OCI-M2 (cell line): ENCODE measurements around the gene PDE5A.

Source experiments
- DNase-seq: peaks from one replicate; lab custom pipeline; 2025; ENCODE audit not compliant: unreplicated experiment; lab: John Stamatoyannopoulos, UW

The PDE5A gene

DNA sequence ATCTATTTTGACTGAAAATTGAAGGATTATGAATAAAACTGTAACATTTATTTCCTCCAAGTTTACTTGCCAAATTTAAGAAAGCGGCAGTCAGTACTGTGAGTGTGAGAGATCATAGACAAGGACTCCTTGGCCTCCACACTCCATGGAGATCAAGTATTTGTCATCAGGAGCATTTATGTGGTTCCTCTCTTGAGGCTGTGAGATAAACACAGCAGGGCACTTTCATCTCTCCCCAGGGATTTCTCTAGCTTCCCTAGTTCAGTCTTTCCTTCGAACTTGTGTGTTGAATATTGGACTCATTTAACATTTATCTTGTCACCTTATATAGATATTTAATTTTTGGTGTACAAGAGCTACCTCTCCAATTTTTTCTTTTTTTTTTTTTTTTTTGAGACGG, 40.8 kb downstream of the PDE5A start:
- no peak for DNase-seq

DNA sequence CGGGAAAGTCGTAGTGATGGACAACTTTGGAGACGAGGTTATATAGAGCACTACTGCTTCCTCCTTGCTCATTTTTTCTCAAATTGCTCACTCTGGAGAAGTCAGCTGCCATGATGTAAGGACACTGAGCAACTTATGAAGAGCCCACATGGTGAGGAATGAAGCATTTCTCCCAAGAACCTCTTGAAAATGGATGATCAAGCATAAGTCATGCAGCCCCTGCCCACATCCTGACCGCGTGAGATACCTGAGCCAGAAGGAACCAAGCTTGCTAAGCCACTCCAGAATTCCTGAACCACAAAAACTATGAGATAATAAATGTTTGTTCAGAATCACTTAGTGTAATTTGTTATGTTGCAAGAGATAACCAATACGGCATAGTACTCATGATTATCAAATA, 42.8 kb downstream of the PDE5A start:
- DNase-seq, result no peak

DNA sequence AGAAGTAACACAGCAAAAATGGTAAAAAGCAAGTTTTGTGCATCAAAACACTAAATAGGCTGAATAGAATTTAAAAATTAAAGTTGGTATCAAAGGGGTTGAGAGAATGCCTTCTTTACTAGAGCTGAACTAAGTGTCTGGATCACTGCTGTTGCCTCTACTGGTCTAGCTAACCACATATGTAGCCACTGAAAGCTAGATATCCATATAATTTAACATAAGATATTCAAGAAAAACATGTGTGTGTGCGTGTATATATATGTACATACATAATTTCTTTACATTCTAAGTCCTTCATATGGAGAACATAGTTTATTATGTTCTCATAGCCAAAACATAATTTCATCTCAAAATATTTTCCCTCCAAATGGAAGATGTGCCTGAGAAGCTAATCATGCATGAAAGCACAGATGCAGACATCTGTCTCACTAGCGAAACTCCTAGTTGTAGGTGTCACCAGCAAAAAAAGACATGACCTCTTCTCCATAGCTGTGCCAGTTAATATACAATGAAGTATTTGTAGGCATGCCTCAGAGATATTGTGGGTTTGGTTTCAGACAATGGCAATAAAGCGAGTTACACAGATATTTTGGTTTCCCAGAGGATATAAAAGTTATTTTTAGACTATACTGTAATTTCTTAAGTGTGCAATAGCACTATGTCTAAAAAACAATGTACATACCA, 47.3 kb downstream of the PDE5A start:
- no peak for DNase-seq

DNA sequence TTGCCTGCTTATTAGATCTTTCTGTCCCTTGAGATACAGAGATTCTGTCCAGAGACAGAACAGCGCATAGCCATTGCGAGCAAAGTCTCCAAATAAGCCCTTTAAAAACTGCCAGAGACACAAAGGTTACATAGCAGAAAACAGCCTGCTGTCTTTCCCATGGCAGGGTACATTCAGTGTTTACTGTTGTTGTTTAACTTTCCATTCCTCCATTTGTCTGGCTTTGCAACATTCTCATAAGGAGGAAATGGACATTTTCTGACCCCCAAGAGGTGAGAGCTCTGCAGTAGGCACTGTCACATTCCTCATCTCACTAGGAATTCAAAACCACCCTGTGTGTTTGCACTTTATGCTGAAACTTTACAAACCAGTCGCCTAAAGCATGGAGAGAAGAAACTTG, 48.3 kb downstream of the PDE5A start:
- DNase-seq, result no peak

DNA sequence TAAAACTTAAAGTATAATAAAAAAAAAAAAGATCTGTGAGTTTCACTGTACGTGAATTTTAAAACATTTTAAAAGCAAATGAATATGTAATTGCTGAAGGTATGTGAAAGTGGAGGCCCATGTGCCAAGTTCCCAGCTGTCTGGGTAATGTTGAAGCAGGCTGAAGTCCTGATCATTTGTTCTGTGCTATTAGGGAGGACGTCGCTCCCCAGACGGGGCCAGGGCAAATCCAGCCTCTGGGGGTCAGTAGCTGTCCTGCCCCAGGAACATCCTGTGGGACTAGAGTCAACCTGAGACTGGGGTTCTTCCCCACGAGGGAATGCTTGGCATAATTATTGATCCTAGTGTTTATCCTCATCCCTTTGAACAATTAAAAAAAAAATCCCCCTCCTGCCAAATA, 48.8 kb downstream of the PDE5A start:
- no peak for DNase-seq

DNA sequence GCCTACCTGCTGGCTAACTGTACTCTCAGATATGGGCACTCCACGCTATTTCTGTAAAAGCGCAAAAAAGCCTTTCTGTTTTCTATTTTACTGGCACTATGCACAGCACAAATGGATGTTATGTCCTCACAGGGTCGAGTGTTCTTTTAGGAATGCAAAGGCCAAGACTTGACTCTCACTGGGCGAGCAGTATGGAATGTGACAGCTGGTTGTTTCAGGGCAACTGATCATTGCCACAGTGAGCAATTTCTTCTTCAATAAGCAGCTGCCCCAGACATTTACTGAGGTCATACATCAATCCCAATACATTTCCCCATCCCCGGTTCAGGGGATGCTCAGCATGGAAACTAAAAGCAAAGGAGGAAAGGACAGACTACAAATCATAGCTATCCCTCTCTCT, 58.2 kb downstream of the PDE5A start:
- no peak for DNase-seq

DNA sequence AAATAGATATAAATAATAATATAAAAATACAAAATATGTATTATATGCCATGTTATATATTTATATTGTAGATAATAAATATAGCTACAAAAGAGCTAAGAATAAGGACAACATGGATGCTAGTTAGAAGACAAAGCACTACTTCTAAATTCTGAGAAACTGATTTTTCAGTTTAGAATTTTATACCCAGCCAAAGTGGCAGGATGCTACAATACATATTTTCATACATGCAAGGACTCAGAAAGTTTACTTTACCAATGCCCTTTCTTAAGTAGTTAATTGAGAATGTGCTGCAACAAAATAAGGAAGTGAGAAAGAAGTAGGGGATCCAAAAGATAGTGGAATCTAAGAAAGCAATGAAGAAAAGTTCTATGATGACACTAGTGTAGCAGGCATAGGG, 64.5 kb downstream of the PDE5A start:
- no peak for DNase-seq

DNA sequence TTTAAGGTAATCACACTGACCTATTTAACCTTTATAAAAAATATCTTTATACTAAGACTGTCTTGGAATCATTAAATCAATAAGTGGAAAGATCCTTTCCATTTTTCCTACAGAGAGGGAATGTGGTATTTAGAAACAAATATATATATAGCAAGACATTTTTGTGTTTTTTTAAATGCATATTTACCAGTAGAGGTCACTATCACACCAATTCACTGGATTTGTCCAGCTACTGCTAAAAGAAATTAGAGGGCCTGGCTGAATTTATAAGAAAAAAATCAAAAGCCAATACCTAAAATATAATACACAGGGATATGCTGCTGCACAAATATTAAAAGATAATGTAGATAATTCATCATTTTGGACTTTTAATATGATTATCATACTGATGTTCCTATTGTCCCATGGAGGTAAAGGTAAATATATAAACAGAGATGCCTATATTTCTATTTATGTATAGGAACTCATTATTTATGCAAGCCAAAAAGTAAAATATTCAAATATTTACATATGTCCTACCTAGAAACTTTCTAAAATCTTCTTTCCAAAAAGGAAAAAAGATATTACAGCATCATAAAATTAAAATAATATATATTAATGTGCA, 69.5 kb downstream of the PDE5A start:
- no peak for DNase-seq

DNA sequence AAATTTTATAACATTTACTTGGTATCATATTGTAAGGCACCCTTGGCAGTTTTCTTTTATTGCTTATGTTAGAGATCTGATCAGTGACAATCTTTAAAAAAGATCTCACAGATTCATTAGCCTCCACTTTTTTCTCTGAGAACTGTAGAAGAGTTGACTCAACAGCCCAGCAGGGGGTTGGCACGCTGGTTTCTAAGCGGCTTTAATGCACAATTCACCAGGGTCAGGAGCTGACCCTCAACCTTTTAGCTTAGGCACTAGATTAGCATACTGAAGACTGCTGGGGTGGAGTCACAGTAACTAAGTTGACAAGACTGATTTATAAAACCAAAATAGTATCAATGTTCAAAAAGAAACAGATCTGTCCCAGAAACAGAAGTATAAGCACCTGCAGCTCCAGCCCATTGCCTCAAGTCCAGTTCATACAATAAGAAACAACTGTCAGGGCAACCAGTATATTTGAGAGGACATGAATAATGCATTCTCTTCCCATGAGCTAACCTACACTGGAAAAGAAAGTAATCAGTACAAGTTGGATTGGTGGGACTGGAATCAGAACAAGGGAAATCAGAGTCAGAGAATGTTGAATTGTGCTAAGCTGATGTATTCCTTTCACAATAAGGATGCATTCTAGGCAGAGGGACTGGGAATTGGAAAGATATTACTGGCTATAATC, 77.6 kb downstream of the PDE5A start:
- no peak for DNase-seq

DNA sequence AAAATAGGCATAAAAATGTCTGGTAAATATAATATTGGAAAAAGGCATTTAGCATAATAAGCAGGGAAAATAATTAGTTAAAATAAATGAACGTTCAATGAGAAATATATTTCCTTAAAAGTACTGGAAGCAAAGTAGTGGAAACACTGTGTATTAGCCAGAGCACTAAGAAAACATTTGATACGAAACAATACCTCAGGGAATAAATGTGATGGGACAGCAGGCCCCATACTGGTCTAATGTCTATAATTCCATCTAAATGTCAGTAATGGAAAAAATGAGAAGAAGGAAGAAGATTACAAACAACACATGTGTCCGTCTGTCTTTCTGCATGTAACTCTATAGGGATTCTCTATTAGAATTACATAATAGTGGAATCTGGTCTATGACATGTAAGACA, 79.0 kb downstream of the PDE5A start:
- DNase-seq, result no peak

DNA sequence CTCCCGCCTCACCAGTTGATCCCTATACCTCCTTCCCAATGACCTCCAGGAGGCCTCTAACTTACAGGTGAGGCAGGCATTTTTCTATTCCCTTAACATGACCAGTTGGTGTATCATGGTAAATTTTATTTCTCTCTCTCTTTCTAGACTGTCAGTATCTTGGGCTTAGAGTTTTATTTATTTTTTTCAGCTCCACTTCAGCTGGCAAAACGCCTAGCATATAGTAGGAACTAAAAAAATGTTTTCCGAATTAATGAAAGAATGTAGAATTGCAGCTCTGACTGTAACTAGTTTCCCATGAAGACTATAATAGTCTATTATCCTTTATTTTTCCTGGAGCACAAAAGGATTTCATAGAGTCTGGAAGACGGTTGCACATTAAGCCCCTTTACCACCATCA, 84.8 kb downstream of the PDE5A start:
- no peak for DNase-seq

DNA sequence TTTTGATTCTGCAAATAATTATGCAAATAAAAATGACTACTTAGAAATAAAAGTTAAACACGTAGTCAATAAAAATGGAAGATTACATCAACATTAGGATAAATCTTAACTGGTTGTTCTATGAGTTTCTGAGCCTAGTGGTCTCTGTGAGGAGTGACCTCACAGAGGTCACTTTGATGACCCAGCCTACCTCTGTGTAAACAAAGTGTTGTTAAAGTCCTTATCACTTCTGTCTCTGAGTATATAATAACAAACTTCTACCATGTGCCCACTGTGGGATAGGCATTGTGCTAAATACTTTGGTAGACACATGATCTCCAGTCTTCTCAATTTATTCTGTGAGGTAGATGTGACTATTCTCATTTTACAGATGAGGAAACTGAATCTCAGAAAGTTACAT, 85.4 kb downstream of the PDE5A start:
- no peak for DNase-seq

DNA sequence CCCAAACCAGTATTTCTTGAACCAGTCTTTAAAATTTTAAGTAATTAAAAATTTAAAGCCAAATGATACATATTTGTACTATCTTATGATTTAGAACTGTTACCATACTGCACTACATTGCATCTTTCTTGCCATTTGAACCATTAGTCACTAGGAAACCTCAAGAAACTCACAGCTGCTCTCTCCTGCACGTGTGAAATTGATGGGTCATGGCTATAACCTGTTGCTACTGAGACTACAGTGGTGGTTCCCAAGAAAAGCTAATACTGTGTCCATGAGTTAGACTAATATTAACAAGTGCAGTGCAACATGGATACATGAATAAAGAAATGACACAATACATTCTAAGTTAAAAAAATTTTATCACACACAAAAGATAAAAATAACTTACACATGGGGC, 88.4 kb downstream of the PDE5A start:
- DNase-seq, result no peak

DNA sequence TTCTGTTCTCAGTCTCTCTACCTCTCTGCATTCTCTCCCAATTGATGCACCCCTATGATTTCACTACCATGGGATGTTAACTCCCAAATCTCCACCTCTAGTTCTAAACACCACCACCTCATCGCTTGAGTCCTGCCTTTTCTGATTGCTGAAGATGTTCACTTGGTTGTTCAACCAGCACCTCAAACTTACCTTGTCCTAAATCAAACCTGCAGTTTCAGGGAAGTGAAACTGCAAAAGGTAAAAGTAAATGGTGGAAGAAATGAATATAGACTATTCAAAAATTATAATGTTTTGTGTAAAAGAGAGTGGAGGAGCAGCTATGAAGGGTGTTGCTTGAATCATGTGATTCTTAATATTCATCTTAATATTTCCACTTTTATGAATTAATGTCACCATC, 91.0 kb downstream of the PDE5A start:
- no peak for DNase-seq

DNA sequence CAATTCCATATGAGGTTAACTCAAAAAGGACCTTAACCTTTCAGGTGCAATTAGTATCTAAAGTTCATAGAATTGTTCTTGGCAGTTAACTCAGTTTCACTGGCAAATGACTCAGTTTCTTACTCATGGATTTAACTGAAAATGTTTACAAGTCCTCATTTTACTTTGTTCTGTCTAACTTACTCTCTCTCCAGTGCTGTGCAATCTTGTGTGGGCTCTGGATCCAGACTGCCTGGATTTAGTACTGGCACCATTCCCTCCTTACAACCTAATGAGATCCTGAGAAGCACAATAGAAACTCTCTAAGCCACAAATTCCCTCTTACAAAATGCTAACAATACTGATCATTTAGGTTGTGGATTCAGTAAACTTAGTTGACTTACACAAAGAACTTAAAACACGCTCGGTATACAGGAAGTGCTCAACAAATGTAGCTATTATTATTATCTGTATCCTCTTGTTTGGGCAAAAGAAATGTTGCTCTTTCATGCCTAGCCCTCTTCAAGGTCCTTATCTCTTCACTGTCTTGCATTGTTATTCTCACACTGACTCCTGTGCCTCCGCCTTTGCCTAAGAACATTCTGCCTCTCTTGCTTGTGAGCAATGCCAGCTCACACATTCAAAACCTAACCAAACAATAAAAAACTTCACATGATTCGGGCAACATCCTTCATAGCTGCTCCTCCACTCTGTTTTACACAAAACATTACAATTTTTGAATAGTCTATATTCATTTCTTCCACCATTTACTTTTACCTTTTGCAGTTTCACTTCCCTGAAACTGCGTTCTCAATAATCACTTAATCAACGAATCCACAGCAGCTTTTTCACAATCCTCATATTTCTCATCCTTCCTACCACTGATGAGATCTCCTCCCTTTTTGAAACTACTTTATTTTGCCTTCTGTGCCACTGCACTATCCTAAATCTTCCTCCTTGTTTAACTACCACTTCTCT, 91.8 kb downstream of the PDE5A start:
- no peak for DNase-seq

DNA sequence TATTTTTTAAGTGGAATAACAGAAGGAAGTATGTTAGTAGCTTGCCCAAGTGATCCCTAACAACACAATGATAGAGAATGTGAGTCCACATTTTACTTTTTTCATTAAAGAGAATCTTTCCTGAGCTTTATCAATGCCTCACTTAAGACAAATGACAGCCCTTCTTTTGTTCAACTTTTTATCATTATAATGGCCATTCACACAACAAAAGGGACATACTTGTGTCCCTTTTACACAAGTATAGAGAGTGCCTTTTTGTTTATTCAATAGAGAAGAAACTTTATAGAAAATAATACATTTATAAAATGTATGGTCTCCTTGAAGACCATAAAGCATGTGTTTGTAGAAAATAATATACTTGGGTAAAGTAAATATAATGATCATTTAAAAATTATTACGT, 96.3 kb downstream of the PDE5A start:
- DNase-seq, result no peak

DNA sequence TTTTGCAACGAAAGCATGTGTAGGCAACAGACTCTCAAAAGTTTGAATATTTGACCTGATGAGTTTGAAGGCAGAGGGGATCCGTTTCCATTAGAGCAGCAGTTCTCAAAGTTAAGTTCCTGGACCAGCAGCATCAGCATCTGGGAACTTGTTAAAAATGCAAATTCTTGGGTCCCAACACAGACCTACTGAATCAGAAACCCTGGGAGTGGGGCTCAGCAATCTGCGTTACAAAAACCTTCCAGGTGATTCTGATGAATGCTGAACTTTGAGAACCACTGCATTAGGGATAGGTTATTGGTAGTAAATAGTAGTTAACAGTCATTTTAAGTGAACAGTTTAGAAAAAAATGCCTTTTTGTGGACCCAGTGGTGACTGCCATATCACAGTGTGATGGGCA, 98.8 kb downstream of the PDE5A start:
- no peak for DNase-seq

DNA sequence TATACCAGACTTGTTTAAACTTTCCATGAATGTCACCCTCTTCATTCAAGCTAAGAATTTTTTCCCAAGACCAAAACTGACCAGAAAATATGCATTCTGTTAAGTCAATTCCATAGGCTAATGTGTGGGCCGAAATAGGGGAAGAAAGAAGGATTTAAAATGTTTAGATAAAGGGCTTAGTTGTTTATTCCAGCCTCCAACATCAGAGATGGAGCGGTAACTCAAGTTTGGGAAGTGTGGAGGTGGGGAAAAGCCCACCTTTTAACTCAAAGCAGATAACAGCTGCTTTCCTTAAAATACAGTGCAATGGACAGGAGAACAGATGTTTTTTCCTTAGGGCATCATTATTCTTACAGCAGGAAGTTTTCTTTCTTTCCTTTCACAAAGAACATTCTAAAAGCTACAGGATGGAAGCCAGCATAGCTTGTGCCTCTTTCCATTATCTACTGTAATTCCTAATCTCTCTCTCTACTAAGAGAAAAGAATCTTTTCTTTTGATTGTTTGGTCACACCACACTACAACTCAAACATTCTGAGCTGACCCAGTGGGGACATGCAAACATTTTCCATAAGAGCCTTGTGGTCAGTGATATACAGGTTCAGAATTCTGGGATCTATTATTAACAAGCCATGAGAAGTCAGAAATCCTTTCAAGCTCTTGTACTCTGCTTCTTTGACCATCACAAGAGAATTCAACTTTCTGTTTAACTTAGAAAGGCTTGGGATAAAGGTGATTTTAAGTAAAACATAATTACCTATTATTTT, 101.6 kb downstream of the PDE5A start:
- DNase-seq, result no peak

DNA sequence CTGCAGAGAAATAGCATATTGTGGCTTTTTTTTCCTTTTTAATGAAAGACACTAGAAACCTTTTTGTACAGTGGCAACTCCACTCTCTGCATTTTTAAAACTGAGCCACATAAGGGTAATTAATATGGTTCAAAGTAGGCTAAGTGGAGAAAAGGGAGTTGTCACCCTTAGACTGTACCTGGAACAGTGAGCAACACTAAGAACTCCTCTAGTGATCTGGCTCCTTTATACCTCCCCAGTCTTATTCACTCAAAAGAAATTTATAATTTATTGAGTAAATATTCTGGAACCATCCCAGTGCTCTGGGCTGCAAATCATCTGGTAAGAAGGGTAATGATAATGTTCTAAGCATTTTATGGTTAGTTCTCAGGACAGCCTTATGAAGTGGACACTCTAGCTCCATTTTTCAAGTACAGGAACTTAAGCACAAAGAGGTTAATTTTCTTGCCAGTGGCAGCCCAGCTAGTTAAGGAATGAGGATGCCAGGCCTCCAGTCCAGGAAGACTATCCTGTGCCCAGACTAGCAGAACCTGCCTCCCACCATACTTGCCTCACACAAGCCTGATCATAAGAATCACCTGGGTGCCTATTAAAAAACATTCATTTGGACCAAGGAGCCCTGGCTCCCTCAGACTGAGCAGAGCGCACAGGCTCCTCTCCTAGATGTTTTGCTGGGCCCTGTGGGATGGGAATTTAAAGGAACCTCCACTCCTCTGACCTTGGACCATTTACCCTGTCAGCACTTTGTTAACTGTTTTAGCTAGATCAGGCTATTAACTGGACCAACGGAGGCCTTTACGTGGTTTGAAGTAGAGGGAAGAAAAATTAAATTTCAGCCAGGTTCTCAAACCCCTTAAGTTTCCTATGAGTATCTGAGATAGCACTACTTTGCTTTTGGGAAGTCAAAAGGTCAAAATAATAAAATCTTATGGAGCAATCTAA, 102.6 kb downstream of the PDE5A start:
- no peak for DNase-seq
